ENCODE measurements around the gene YPEL2. TPM values are rescaled to one million over a fixed set of nuclear protein-coding genes. Genes with fewer than 3 reads are reported as not detected.

YPEL2 gene
- total and polyA plus RNA-seq, 8 donors = 6.7 to 28.7 (median 12.7) TPM

DNA sequence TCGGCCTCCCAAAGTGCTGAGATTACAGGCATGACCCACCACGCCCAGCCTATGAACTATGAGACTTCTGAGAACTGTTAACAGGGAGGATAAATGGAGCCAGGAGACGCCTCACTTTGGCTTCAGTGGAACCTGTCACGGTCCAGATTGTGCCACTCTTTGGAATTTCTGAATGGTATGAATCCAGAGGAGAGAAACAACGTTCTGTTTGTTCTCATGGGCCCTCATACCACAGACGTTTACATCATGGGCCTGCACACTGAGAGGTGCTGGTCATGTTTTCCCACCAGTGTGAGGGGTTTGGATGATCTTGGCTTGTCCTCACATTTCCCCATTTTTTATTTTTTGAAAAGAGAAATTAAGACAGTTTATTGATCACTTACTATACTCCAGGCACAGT, 90.3 kb downstream of the YPEL2 start:
- peak overlapping the region in 1 of 4 donors; percentile 69 for H3K27ac ChIP-seq
- WGBS, 2 donors = 63 to 66% methylated on average over 6 of the region's 6 CpGs
- intact Hi-C loops (cut with DNase I) = no loop called here
- ATAC-seq = no peak
- no peak overlapping the region for H3K4me3 ChIP-seq
- no peaks in the 10 kb centered on the region for H3K9me3 ChIP-seq
- H3K36me3 ChIP-seq = no peaks in the 10 kb centered on the region
- H3K27me3 ChIP-seq = no peaks in the 10 kb centered on the region
- DNase-seq = no peak
- peaks cover 5 to 32% (median 19%) of the 10 kb centered on the region in 3 donors for H3K4me1 ChIP-seq
- TF ChIP-seq, protein P1, sequence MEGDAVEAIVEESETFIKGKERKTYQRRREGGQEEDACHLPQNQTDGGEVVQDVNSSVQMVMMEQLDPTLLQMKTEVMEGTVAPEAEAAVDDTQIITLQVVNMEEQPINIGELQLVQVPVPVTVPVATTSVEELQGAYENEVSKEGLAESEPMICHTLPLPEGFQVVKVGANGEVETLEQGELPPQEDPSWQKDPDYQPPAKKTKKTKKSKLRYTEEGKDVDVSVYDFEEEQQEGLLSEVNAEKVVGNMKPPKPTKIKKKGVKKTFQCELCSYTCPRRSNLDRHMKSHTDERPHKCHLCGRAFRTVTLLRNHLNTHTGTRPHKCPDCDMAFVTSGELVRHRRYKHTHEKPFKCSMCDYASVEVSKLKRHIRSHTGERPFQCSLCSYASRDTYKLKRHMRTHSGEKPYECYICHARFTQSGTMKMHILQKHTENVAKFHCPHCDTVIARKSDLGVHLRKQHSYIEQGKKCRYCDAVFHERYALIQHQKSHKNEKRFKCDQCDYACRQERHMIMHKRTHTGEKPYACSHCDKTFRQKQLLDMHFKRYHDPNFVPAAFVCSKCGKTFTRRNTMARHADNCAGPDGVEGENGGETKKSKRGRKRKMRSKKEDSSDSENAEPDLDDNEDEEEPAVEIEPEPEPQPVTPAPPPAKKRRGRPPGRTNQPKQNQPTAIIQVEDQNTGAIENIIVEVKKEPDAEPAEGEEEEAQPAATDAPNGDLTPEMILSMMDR (IDR thresholded peaks at IDR 0.05) = no peak
- no peak for FAIRE-seq

DNA sequence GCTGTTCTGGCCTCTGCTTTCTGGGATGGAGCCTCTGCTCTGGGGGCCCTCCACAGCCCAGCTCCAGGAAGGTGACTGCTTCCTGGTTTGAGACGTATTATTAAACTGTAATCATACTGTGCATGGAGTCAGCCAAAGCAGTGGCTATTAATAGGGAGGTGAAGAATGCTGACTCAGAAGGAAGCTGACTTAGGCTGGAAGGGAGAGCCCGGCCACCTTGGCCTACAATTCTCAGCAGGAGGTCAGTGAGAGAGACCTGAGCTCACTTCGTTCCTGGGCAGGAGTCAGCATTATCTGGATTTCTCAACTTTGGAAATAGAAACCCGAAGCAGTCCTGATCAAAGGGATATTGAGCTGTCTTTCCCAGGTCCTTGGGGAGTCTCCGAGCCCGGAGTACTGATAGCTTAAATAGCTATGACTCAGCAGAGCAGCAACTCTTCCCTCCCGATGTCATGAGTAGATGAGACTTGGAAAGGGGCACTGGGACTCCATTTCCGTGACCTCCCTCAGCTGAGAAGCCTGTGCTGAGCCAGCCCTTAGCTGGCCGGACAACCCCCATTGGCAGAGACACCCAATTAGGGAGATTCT, 91.8 kb downstream of the YPEL2 start:
- DNase-seq (peak in 4 of 6 donors; percentile 25 to 50 (median 36)), ATAC-seq (peak; percentile 74 to 77 (median 75)), FAIRE-seq (no peak)
- Histone ChIP-seq H3K27me3 (no peaks in the 10 kb centered on the region), H3K36me3 (no peaks in the 10 kb centered on the region), H3K9me3 (no peaks in the 10 kb centered on the region), H3K4me1 (peaks cover 5 to 37% (median 31%) of the 10 kb centered on the region in 3 donors), H3K27ac (peak overlapping the region; percentile 23 to 69 (median 53)), H3K4me3 (no peak overlapping the region)
- TF ChIP-seq, protein P1 (IDR thresholded peaks at IDR 0.05) = no peak
- 21 to 23% methylated on average over 9 of the region's 9 CpGs for WGBS, 2 donors
- intact Hi-C loops (cut with DNase I) = no loop called here

DNA sequence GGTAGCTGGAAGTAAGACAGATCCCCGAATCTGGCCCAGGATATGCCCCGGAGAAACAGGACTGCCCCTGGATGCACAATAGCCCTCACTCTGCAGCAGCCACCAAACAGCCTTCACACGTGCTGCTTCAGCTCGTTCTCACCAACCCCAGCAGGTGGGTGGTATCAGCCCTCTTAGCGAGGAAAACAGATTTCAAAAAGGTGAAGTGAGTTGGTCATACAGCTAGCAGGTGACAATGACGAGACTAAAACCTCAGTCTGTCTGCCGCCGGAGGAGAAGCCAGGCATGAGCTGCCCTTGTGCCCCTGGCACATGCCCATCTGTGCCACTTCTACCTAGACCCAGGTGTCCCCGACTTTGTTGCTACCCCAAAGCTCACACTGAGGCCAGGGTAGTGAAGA, 92.4 kb downstream of the YPEL2 start:
- no peak for ATAC-seq
- intact Hi-C loops (cut with DNase I) = no loop called here
- Histone ChIP-seq H3K36me3 (no peaks in the 10 kb centered on the region), H3K9me3 (no peaks in the 10 kb centered on the region), H3K4me3 (no peak overlapping the region), H3K27ac (peak overlapping the region in 3 of 4 donors; percentile 42 to 69 (median 64)), H3K4me1 (peaks cover 5 to 39% (median 31%) of the 10 kb centered on the region in 3 donors), H3K27me3 (no peaks in the 10 kb centered on the region)
- WGBS, 2 donors = 89 to 90% methylated on average over 9 of the region's 9 CpGs
- TF ChIP-seq, protein P1 (IDR thresholded peaks at IDR 0.05) = no peak
- no peak for DNase-seq
- FAIRE-seq = no peak

DNA sequence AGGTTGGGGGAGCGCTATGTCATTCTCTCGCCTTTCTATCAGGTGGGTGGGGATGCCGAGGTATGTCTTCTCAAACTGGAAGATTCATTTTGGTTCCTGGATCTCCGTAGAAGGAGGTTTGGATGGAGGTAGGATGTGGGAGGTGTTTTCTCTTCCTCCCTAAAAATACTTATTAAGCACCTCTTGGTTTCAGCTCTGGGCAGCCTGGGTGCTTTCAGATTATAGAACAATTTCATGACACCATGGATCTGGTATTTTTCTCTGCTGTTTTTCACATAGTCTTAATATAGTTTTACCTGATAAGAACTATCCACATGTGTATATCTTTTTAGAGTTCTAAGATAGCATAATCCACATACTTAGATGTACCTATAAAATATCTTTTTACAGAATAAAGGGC, 92.9 kb downstream of the YPEL2 start:
- WGBS, 2 donors = 94 to 97% methylated on average over 4 of the region's 4 CpGs
- TF ChIP-seq, protein P1 (IDR thresholded peaks at IDR 0.05) = no peak
- no peaks in the 10 kb centered on the region for H3K9me3 ChIP-seq
- H3K4me3 ChIP-seq = no peak overlapping the region
- H3K4me1 ChIP-seq = peaks cover 9 to 42% (median 32%) of the 10 kb centered on the region in 3 donors
- ATAC-seq = no peak
- no peaks in the 10 kb centered on the region for H3K27me3 ChIP-seq
- H3K36me3 ChIP-seq = no peaks in the 10 kb centered on the region
- DNase-seq = no peak
- no peak for FAIRE-seq
- intact Hi-C loops (cut with DNase I) = no loop called here
- peak overlapping the region in 2 of 4 donors; percentile 36 to 64 for H3K27ac ChIP-seq

Measured in pancreas (tissue), 10 donors.